ENCODE measurements around the gene EBF4.

DNA sequence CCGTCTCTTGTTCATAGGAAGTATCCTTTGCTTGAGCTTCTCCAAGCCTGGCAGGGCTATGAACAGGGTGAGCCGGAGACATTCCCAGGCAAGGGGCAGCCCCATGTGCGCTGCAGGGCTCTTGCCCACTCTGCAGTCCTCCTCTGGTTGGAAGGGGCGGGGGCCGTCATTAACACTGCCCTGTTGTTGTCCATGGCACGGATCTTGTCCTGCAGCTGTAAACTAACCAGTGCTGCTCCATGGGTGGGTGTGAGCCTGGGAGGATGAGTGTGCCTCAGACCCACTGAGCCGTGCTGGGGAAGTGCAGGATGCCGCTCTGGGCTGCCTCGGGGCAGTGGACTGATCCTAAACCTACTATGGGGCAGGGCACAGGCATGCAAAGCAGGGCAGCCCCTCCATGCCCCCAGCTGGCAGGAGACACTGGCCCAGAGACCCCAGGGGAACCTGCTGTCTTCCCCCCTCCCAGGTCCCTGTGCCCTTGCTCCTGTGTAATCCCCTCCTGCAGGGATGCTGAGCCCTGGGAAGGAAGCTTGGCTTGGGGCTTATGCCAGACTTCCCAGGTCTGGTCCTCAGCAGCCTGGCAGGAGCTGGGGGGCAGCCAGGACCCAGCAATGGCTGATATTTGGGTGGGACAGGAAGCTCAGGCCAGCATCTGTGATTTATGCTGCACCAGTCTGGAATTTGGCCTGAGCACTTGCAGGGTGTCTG lies 8.5 kb downstream of the EBF4 start:
- TF ChIP-seq POLR2A (IDR thresholded peaks at IDR 0.05) = no peak
- TF ChIP-seq, protein P1, sequence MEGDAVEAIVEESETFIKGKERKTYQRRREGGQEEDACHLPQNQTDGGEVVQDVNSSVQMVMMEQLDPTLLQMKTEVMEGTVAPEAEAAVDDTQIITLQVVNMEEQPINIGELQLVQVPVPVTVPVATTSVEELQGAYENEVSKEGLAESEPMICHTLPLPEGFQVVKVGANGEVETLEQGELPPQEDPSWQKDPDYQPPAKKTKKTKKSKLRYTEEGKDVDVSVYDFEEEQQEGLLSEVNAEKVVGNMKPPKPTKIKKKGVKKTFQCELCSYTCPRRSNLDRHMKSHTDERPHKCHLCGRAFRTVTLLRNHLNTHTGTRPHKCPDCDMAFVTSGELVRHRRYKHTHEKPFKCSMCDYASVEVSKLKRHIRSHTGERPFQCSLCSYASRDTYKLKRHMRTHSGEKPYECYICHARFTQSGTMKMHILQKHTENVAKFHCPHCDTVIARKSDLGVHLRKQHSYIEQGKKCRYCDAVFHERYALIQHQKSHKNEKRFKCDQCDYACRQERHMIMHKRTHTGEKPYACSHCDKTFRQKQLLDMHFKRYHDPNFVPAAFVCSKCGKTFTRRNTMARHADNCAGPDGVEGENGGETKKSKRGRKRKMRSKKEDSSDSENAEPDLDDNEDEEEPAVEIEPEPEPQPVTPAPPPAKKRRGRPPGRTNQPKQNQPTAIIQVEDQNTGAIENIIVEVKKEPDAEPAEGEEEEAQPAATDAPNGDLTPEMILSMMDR (IDR thresholded peaks at IDR 0.05) = no peak
